ENCODE data around the gene ZSCAN29. TPM values are rescaled to one million over a fixed set of nuclear protein-coding genes. Genes with fewer than 3 reads are reported as not detected.

The ZSCAN29 gene
- total RNA-seq, 1 experiment from 2014 or later, result 32.8 TPM

DNA sequence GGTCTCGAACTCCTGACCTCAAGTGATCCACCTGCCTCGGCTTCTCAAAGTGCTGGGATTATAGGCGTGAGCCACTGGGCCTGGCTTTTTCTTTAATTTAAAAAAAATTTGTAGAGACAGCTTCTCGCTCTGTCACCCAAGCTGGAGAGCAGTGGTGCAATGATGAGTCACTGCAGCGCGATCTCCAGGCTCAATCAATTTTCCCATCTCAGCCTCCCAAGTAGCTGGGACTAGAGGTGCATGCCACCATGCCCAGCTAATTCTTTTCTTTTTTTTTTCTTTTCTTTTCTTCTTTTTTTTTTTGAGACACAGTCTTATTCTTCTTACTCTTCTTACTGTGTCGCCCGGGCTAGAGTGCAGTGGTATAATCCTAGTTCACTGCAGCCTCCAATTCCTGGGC, 19.9 kb upstream of the ZSCAN29 start:
- Histone ChIP-seq H3K27me3 (ENCODE audit: control insufficient read depth, insufficient read depth, low read length) (no peaks in the 10 kb centered on the region), H3K4me1 (ENCODE audit: control insufficient read depth, insufficient read depth, low read length) (no peaks in the 10 kb centered on the region), H3K9me3 (ENCODE audit: control insufficient read depth, insufficient read depth, low read depth, low read length) (no peaks in the 10 kb centered on the region), H3K27ac (ENCODE audit: low read length) (no peak overlapping the region), H3K4me3 (ENCODE audit: low read depth in 2 of 2, low read length in 2 of 2) (no peak overlapping the region), H3K36me3 (ENCODE audit: control insufficient read depth, insufficient read depth, low read length) (peaks cover 11% of the 10 kb centered on the region)
- no peak for TF ChIP-seq SIN3A (IDR thresholded peaks at IDR 0.05; ENCODE audit: borderline replicate concordance, insufficient read depth, low read depth, low read length)
- TF ChIP-seq POLR2AphosphoS5 (IDR thresholded peaks at IDR 0.05; ENCODE audit: low read depth, low read length), result no peak
- TF ChIP-seq, protein P1, sequence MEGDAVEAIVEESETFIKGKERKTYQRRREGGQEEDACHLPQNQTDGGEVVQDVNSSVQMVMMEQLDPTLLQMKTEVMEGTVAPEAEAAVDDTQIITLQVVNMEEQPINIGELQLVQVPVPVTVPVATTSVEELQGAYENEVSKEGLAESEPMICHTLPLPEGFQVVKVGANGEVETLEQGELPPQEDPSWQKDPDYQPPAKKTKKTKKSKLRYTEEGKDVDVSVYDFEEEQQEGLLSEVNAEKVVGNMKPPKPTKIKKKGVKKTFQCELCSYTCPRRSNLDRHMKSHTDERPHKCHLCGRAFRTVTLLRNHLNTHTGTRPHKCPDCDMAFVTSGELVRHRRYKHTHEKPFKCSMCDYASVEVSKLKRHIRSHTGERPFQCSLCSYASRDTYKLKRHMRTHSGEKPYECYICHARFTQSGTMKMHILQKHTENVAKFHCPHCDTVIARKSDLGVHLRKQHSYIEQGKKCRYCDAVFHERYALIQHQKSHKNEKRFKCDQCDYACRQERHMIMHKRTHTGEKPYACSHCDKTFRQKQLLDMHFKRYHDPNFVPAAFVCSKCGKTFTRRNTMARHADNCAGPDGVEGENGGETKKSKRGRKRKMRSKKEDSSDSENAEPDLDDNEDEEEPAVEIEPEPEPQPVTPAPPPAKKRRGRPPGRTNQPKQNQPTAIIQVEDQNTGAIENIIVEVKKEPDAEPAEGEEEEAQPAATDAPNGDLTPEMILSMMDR (IDR thresholded peaks at IDR 0.05), result no peak
- TF ChIP-seq TCF7L2 (IDR thresholded peaks at IDR 0.05; ENCODE audit: low read depth, low read length), result no peak
- TF ChIP-seq REST (IDR thresholded peaks at IDR 0.05; ENCODE audit: insufficient read depth in 1 of 2, low read depth in 2 of 2, low read length in 1 of 2), result no peak
- no peak for ATAC-seq
- in situ Hi-C loops (cut with HindIII; ENCODE audit: low pct_unique_long_range_greater_than_20kb, low sequenced_read_pairs) (no loop called here), intact Hi-C loops (cut with micrococcal nuclease; ENCODE audit: unreplicated experiment) (no loop called here)
- BruUV-seq (replicated peaks), result no TSS peak
- DNase-seq (ENCODE audit: low read depth, low spot score), result no peak
- POLR2A ChIA-PET, result no interaction called here
- CTCF ChIA-PET, result interaction anchor here (0.6 to 0.7 kb wide), 2 partner anchors 15 to 165 kb away, joined by 4 to 6 read pairs; no protein-coding TSS in a partner anchor

- no TSS peak for BruUV-seq (replicated peaks)
- H3K9me3 ChIP-seq (ENCODE audit: control insufficient read depth, insufficient read depth, low read depth, low read length), result no peaks in the 10 kb centered on the region
- TF ChIP-seq TCF7L2 (IDR thresholded peaks at IDR 0.05; ENCODE audit: low read depth, low read length) (no peak), SIN3A (IDR thresholded peaks at IDR 0.05; ENCODE audit: borderline replicate concordance, insufficient read depth, low read depth, low read length) (no peak), POLR2AphosphoS5 (IDR thresholded peaks at IDR 0.05; ENCODE audit: low read depth, low read length) (no peak), REST (IDR thresholded peaks at IDR 0.05; ENCODE audit: insufficient read depth in 1 of 2, low read depth in 2 of 2, low read length in 1 of 2) (no peak)
- TF ChIP-seq, protein P1 (IDR thresholded peaks at IDR 0.05), result no peak
- no peak overlapping the region for H3K4me3 ChIP-seq (ENCODE audit: low read depth in 2 of 2, low read length in 2 of 2)
- POLR2A ChIA-PET, result interaction anchor here (0.7 kb wide), 1 partner anchor 44 kb away, joined by 5 read pairs; no protein-coding TSS in a partner anchor
- H3K27ac ChIP-seq (ENCODE audit: low read length), result no peak overlapping the region
- no peak for DNase-seq (ENCODE audit: low read depth, low spot score)
- H3K27me3 ChIP-seq (ENCODE audit: control insufficient read depth, insufficient read depth, low read length), result no peaks in the 10 kb centered on the region
- CTCF ChIA-PET, result no interaction called here
- in situ Hi-C loops (cut with HindIII; ENCODE audit: low pct_unique_long_range_greater_than_20kb, low sequenced_read_pairs) (no loop called here), intact Hi-C loops (cut with micrococcal nuclease; ENCODE audit: unreplicated experiment) (no loop called here)
- H3K36me3 ChIP-seq (ENCODE audit: control insufficient read depth, insufficient read depth, low read length), result peaks cover 20% of the 10 kb centered on the region
- H3K4me1 ChIP-seq (ENCODE audit: control insufficient read depth, insufficient read depth, low read length), result no peaks in the 10 kb centered on the region
- no peak for ATAC-seq
Observed at GRCh38 chr15:43383070-43383469, 12.2 kb upstream of the ZSCAN29 start.
